K562 (cell line): ENCODE results near the gene CHRM1. TPM values are rescaled to one million over a fixed set of nuclear protein-coding genes. Genes with fewer than 3 reads are reported as not detected.

Experiments
- EHMT2 ChIP-seq: fragments of 450-650 bp; IDR thresholded peaks from 2 replicates; pipeline ENCODE4 v1.6.1; 2018; ENCODE audit warnings: antibody characterized with exemption
- EP300 ChIP-seq: IDR thresholded peaks from 2 replicates; pipeline ENCODE4 v1.6.1; 2012; ENCODE audit warnings: low read length, improper control_type of control experiment
- EWSR1 ChIP-seq: fragments of 450-650 bp; IDR thresholded peaks from 2 replicates; pipeline ENCODE4 v1.6.1; 2018; ENCODE audit warnings: borderline replicate concordance, mild to moderate bottlenecking, low read depth, moderate library complexity; ENCODE audit not compliant: partially characterized antibody
- FOXP1 ChIP-seq: sonication (generic); formaldehyde crosslinking; IDR thresholded peaks from 2 replicates; pipeline ENCODE4 v1.8.0; 2022; ENCODE audit warnings: mild to moderate bottlenecking, missing genetic modification reagents
- HBP1 ChIP-seq: fragments of 450-650 bp; formaldehyde crosslinking; IDR thresholded peaks from 2 replicates; pipeline ENCODE4 v1.4.0; 2022; ENCODE audit warnings: missing genetic modification characterization
- HDAC6 ChIP-seq: IDR thresholded peaks from 2 replicates; pipeline ENCODE4 v1.6.1; 2012; ENCODE audit warnings: low read depth, mild to moderate bottlenecking, control low read depth, inconsistent platforms, low read length, moderate library complexity
- HMBOX1 ChIP-seq: sonication (generic); IDR thresholded peaks from 2 replicates; pipeline ENCODE4 v1.6.1; 2016
- HSF4 ChIP-seq: fragments of 250-450 bp; sonication (Bioruptor Pico); IDR thresholded peaks from 2 replicates; pipeline ENCODE4 v2.1.2; 2022; ENCODE audit warnings: mild to moderate bottlenecking, moderate library complexity, borderline replicate concordance
- KLF10 ChIP-seq: fragments of 250-450 bp; sonication (Bioruptor Pico); IDR thresholded peaks from 2 replicates; pipeline ENCODE4 v1.6.1; 2021; ENCODE audit warnings: matching md5 sums
- L3MBTL2 ChIP-seq: fragments of 450-650 bp; IDR thresholded peaks from 2 replicates; pipeline ENCODE4 v1.6.1; 2016; ENCODE audit warnings: mild to moderate bottlenecking, moderate library complexity
- MAFG ChIP-seq: fragments of 450-650 bp; conservative IDR thresholded peaks from 2 replicates; pipeline ENCODE4 v1.6.1; 2016; ENCODE audit warnings: missing genetic modification characterization, missing compliant biosample characterization
- MTA2 ChIP-seq: fragments of 450-650 bp; IDR thresholded peaks from 2 replicates; pipeline ENCODE4 v1.6.1; 2016; ENCODE audit warnings: low read depth
- POLR2G ChIP-seq: fragments of 200-400 bp; formaldehyde crosslinking; IDR thresholded peaks from 2 replicates; pipeline ENCODE4 v1.6.1; 2017; ENCODE audit warnings: low read depth, mild to moderate bottlenecking, antibody characterized with exemption, low read length, moderate library complexity
- TAF7 ChIP-seq: fragments of 450-650 bp; IDR thresholded peaks from 2 replicates; pipeline ENCODE4 v1.6.1; 2016; ENCODE audit warnings: missing genetic modification characterization, missing compliant biosample characterization
- TBP ChIP-seq: optimal IDR thresholded peaks from 2 replicates; pipeline ENCODE3; 2011; ENCODE audit warnings: low read depth, low read length, improper control_type of control experiment
- THAP12 ChIP-seq: fragments of 250-450 bp; sonication (Bioruptor Pico); IDR thresholded peaks from 2 replicates; pipeline ENCODE4 v1.9.0; 2021; ENCODE audit warnings: mild to moderate bottlenecking, inconsistent platforms
- THRA ChIP-seq: fragments of 450-650 bp; IDR thresholded peaks from 2 replicates; pipeline ENCODE4 v1.6.1; 2017; ENCODE audit warnings: mild to moderate bottlenecking, moderate library complexity
- YBX1 ChIP-seq: fragments of 450-650 bp; IDR thresholded peaks from 2 replicates; pipeline ENCODE4 v1.7.1; 2016; ENCODE audit warnings: mild to moderate bottlenecking
- ZNF165 ChIP-seq: fragments of 250-450 bp; sonication (Bioruptor Pico); IDR thresholded peaks from 2 replicates; pipeline ENCODE4 v1.4.0; 2020; ENCODE audit warnings: borderline replicate concordance
- ZNF324 ChIP-seq: fragments of 250-450 bp; sonication (Bioruptor Pico); IDR thresholded peaks from 2 replicates; pipeline ENCODE4 v1.4.0; 2020; ENCODE audit warnings: mild to moderate bottlenecking
- ZNF699 ChIP-seq: fragments of 250-450 bp; sonication (Bioruptor Pico); IDR thresholded peaks from 2 replicates; pipeline ENCODE4 v1.8.0; 2021; ENCODE audit warnings: mild to moderate bottlenecking, moderate library complexity; ENCODE audit not compliant: insufficient replicate concordance
- ZNF766 ChIP-seq: fragments of 200-800 bp; sonication (Bioruptor generic); conservative IDR thresholded peaks from 2 replicates; pipeline ENCODE4 v1.6.1; 2016; ENCODE audit warnings: missing genetic modification characterization, missing compliant biosample characterization
- polyA plus RNA-seq, 8 experiments: library from polyadenylated mRNA; depleted of rRNA in 4 of 8; stranded (reverse) in 5 of 8; unstranded in 3 of 8; fragments of >200 nt; fragmentation: Nextera tagmentation in 2 of 8; fragmentation: Illumina TruSeq in 1 of 8; extraction: Ambion mirVana in 2 of 8; extraction: Trizol in 1 of 8; gene quantifications; 2 replicates each; pipeline versions ENCODE4 v1.2.1 to v1.2.3, GENCODE V29; 2011 to 2014; ENCODE audit warnings: inconsistent platforms in 1 of 8, missing spikeins in 1 of 8
- total RNA-seq, 7 experiments: library from RNA; depleted of rRNA in 6 of 7; stranded (reverse); fragments of >200 nt in 6 of 7; fragmentation: Illumina TruSeq in 2 of 7; extraction: Trizol in 2 of 7; gene quantifications; 2 replicates each; pipeline versions ENCODE4 v1.2.1 to v1.2.3, GENCODE V29; 2011 to 2021; ENCODE audit warnings: low replicate concordance in 1 of 7

CHRM1 gene
- total and polyA plus RNA-seq, 9 of the 15 experiments (the other 6 are each of a cell fraction or from before 2014, with no cell fraction given): not detected

- TF ChIP-seq THRA (no peak), YBX1 (no peak), ZNF766 (0 out of 2 replicates have a peak, but pooled peaks have one; percentile 0), ZNF324 (CRISPR knock-in tag) (0 out of 2 replicates have a peak, but pooled peaks have one; percentile 25), MAFG (tag) (no peak), HDAC6 (no peak), TBP (peak; percentile 94), ZNF699 (no peak), POLR2G (peak; percentile 98), HMBOX1 (no peak), EWSR1 (no peak), HBP1 (CRISPR knock-in tag) (peak; percentile 93; the same call in 1 of the 2 replicates), EHMT2 (no peak), KLF10 (CRISPR knock-in tag) (no peak), EP300 (no peak), ZNF165 (CRISPR knock-in tag) (no peak), FOXP1 (peak; percentile 89), HSF4 (CRISPR knock-in tag) (0 out of 2 replicates have a peak, but pooled peaks have one; percentile 49), L3MBTL2 (peak; percentile 80), MTA2 (no peak), TAF7 (tag) (peak; percentile 93), THAP12 (peak; percentile 78)
Observed at GRCh38 chr11:62880803-62881578, 40.2 kb downstream of the CHRM1 start, which contains the start of gene SLC3A2 (continued).
